Measurements from ENCODE around the gene CAPN12.

- TF ChIP-seq EZH2phosphoT487 (IDR thresholded peaks at IDR 0.05; ENCODE audit: insufficient read depth, low read depth) (no peak), EZH2 (IDR thresholded peaks at IDR 0.05; ENCODE audit: insufficient read depth, poor library complexity, severe bottlenecking) (no peak)
Observed at GRCh38 chr19:38723990-38724854, 20.1 kb downstream of the CAPN12 start.

Measured in GM23248 (cell line).